Lower leg skin (tissue), 4 donors: ENCODE data around the gene GPSM3. TPM values are rescaled to one million over a fixed set of nuclear protein-coding genes. Genes with fewer than 3 reads are reported as not detected.
A peak's percentile ranks its signal among the peaks of the same experiment; 100 is the strongest.

ENCODE experiments used
- DNase-seq, 2 donors: peaks; one replicate each; pipeline ENCODE4 v3.0.0-alpha.2; 2019; ENCODE audit warnings: low spot score in 2 of 2
- H3K4me3 ChIP-seq: fragments of 200-600 bp; sonication (generic); 2 replicates; pipeline ENCODE4 v1.5.1; 2017; ENCODE audit warnings: mild to moderate bottlenecking, low read depth; ENCODE audit not compliant: poor library complexity, severe bottlenecking
- CTCF ChIP-seq, 3 donors: fragments of 450-650 bp; IDR thresholded peaks; one replicate each; pipeline ENCODE4 v1.5.1; 2016; ENCODE audit warnings: antibody characterized with exemption in 3 of 3, mild to moderate bottlenecking in 3 of 3, moderate library complexity in 2 of 3
- POLR2A ChIP-seq, 2 donors: fragments of 450-650 bp; IDR thresholded peaks; one replicate each; pipeline ENCODE4 v1.6.1; 2016 to 2017; ENCODE audit warnings: antibody characterized with exemption in 2 of 2, mild to moderate bottlenecking in 1 of 2, moderate library complexity in 1 of 2
- WGBS, 2 donors: methylation state at CpG; one replicate each; pipeline ENCODE4 v1.1.5; 2018; 5-methylcytosine and 5-hydroxymethylcytosine counted together
- intact Hi-C: fragments of 100-400 bp; cut with DNase I; formaldehyde crosslinking; loops from one replicate; pipeline ENCODE4 v1.15.0; 2023; ENCODE audit warnings: low total_unique reads
- total RNA-seq, 4 donors: library from RNA; depleted of rRNA; stranded (reverse); fragments of >200 nt; gene quantifications; one replicate each; pipeline ENCODE4 v1.1.0, GENCODE V29; 2016

GPSM3 gene
- total RNA-seq, 4 donors from 2014 or later = 0.69 to 7.5 (median 4.3) TPM

- TF ChIP-seq CTCF (IDR thresholded peaks at IDR 0.05) (no peak), POLR2A (IDR thresholded peaks at IDR 0.05) (no peak)
- no peak overlapping the region for H3K4me3 ChIP-seq
- WGBS, 2 donors = 89 to 92% methylated on average over 15 of the region's 15 CpGs
- DNase-seq = no peak
- intact Hi-C loops = no loop called here
Observed at GRCh38 chr6:32181148-32181702, 11.2 kb downstream of the GPSM3 start.

GRCh38 chr6:32179766-32180405 is 12.6 kb downstream of the GPSM3 start:
- no peak for DNase-seq
- 67 to 72% methylated on average over 10 of the region's 10 CpGs for WGBS, 2 donors
- TF ChIP-seq CTCF (IDR thresholded peaks at IDR 0.05) (no peak), POLR2A (IDR thresholded peaks at IDR 0.05) (no peak)
- no peak overlapping the region for H3K4me3 ChIP-seq
- intact Hi-C loops = no loop called here

GRCh38 chr6:32178547-32179440 is 13.6 kb downstream of the GPSM3 start:
- intact Hi-C loops = no loop called here
- TF ChIP-seq CTCF (IDR thresholded peaks at IDR 0.05) (no peak), POLR2A (IDR thresholded peaks at IDR 0.05) (no peak)
- DNase-seq = peak in 1 of 2 donors; percentile 94
- WGBS, 2 donors = 3 to 4% methylated on average over 24 of the region's 24 CpGs
- H3K4me3 ChIP-seq = peak overlapping the region; percentile 50

- peak within 1 kb of the TSS; percentile 50 for H3K4me3 ChIP-seq
- DNase-seq = peak; percentile 99
- WGBS, 2 donors = 0 to 1% methylated on average over 33 of the region's 33 CpGs
- intact Hi-C loops = no loop called here
- TF ChIP-seq CTCF (IDR thresholded peaks at IDR 0.05) (no peak), POLR2A (IDR thresholded peaks at IDR 0.05) (no peak)
Observed at GRCh38 chr6:32177788-32178546, 14.5 kb downstream of the GPSM3 start, which contains the start of gene RNF5. Gene RNF5 (plus strand): TSS chr6:32178405. CDS start chr6:32178512, 107 bp downstream.

- DNase-seq = no peak
- no peak for TF ChIP-seq CTCF (IDR thresholded peaks at IDR 0.05)
- TF ChIP-seq POLR2A (IDR thresholded peaks at IDR 0.05) = no peak
- 0 to 1% methylated on average over 20 of the region's 20 CpGs for WGBS, 2 donors
- intact Hi-C loops = no loop called here
- peak overlapping the region; percentile 17 for H3K4me3 ChIP-seq
Observed at GRCh38 chr6:32177183-32177787, 15.2 kb downstream of the GPSM3 start.
